RWPE2 (cell line): ENCODE results near the gene SLC6A3.
"Not testable (repeated sequence)": the region's sequence is repeated elsewhere in the genome, so short reads cannot be mapped to it uniquely, and the experiment has no call there.

Experiments used
- ATAC-seq: fragments of 200-7000 bp; cut with Tn5 transposase; 3 replicates; pipeline ENCODE4 v1.9.1; 2021; ENCODE audit warnings: low read depth
- DNase-seq: peaks from one replicate; pipeline ENCODE4 v3.0.0-alpha.2; 2020; ENCODE audit warnings: low spot score
- H3K27ac ChIP-seq: fragments of 450-650 bp; 2 replicates; pipeline ENCODE4 v1.5.1; 2017; ENCODE audit warnings: mild to moderate bottlenecking; ENCODE audit not compliant: poor library complexity, severe bottlenecking
- H3K27me3 ChIP-seq: fragments of 250-450 bp; sonication (Bioruptor Pico); 2 replicates; pipeline ENCODE4 v1.5.1; 2021; ENCODE audit warnings: mild to moderate bottlenecking, moderate library complexity; ENCODE audit not compliant: insufficient read depth, poor library complexity, severe bottlenecking
- H3K36me3 ChIP-seq: fragments of 250-450 bp; sonication (Bioruptor Pico); 2 replicates; pipeline ENCODE4 v1.5.1; 2020; ENCODE audit warnings: low read depth, mild to moderate bottlenecking, moderate library complexity
- H3K4me1 ChIP-seq: fragments of 250-450 bp; sonication (Bioruptor Pico); 2 replicates; pipeline ENCODE4 v1.5.1; 2021; ENCODE audit warnings: mild to moderate bottlenecking, moderate library complexity; ENCODE audit not compliant: insufficient read depth, poor library complexity, severe bottlenecking
- H3K4me3 ChIP-seq: fragments of 250-450 bp; sonication (Bioruptor Pico); 2 replicates; pipeline ENCODE4 v1.5.1; 2021; ENCODE audit warnings: mild to moderate bottlenecking, moderate library complexity; ENCODE audit not compliant: severe bottlenecking
- H3K9me3 ChIP-seq: fragments of 250-450 bp; sonication (Bioruptor Pico); 2 replicates; pipeline ENCODE4 v1.5.1; 2021; ENCODE audit warnings: mild to moderate bottlenecking, moderate library complexity; ENCODE audit not compliant: severe bottlenecking
- TF ChIP-seq, protein P1 (sequence below): fragments of 450-650 bp; IDR thresholded peaks from one replicate; pipeline ENCODE4 v1.5.1; 2017; ENCODE audit warnings: mild to moderate bottlenecking, moderate library complexity; ENCODE audit not compliant: poor library complexity, severe bottlenecking

The SLC6A3 gene

DNA sequence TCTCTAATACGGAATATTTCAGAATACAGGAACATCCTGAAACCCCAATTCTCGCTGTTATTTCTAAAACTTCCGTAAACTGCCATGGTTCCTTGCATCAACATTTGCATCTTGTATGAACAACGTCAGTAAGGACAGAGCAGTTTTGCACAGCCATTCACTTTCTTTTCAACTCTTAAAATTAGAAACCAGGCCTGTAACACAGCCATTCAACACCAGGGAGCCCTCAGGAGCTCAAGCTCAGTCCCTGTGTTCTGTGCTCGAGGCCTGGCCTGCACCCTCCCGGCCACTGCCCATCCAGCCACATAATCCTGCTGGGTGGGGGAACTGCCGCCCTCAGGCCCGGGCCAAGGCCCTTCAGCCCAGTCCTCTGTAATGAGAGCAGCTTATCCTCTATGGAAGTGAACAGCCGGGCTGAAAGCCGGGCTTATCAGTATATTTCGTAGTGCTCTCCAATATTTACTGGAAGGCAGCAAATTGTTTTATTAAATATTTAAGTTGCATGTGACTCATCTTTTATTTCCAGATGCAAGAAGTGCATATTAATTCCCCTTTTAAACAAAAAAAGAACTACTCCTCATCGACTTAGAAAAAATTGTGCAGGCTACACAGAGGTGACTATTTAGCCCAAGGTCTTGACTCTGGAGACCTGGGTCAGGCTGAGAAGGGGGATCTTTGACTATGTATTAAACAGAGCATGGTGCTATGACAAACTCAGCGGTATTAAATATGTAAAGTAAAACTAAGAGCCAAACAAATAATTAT is 33.2 kb upstream of the SLC6A3 start:
- Histone ChIP-seq H3K9me3 (no peaks in the 10 kb centered on the region), H3K27me3 (no peaks in the 10 kb centered on the region), H3K27ac (no peak overlapping the region), H3K4me3 (no peak overlapping the region), H3K4me1 (no peaks in the 10 kb centered on the region), H3K36me3 (peaks cover 76% of the 10 kb centered on the region)
- ATAC-seq, result no peak
- TF ChIP-seq, protein P1, sequence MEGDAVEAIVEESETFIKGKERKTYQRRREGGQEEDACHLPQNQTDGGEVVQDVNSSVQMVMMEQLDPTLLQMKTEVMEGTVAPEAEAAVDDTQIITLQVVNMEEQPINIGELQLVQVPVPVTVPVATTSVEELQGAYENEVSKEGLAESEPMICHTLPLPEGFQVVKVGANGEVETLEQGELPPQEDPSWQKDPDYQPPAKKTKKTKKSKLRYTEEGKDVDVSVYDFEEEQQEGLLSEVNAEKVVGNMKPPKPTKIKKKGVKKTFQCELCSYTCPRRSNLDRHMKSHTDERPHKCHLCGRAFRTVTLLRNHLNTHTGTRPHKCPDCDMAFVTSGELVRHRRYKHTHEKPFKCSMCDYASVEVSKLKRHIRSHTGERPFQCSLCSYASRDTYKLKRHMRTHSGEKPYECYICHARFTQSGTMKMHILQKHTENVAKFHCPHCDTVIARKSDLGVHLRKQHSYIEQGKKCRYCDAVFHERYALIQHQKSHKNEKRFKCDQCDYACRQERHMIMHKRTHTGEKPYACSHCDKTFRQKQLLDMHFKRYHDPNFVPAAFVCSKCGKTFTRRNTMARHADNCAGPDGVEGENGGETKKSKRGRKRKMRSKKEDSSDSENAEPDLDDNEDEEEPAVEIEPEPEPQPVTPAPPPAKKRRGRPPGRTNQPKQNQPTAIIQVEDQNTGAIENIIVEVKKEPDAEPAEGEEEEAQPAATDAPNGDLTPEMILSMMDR, result no peak
- no peak for DNase-seq

DNA sequence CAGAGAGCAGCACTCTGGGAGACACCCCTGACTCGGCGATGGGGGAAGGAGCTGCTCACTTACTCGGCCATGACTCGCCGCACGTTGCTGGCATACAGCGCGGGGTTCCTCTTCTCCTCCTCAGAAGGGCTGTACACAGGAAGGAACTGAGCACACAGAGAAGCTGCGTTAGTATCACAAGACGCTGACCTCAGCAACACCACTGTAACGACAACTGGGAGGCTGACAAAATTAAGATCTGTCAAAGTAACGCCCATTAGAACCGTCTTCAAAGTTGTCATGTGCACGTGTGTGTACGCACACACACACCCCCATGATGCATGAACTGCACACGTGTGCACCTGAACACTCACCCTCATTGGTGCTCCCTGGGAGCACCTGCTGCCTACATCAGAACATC is 32.1 kb upstream of the SLC6A3 start:
- Histone ChIP-seq H3K36me3 (peaks cover 79% of the 10 kb centered on the region), H3K27ac (no peak overlapping the region), H3K4me3 (no peak overlapping the region), H3K9me3 (no peaks in the 10 kb centered on the region), H3K4me1 (no peaks in the 10 kb centered on the region), H3K27me3 (no peaks in the 10 kb centered on the region)
- TF ChIP-seq, protein P1, result no peak
- ATAC-seq (no peak), DNase-seq (no peak)

DNA sequence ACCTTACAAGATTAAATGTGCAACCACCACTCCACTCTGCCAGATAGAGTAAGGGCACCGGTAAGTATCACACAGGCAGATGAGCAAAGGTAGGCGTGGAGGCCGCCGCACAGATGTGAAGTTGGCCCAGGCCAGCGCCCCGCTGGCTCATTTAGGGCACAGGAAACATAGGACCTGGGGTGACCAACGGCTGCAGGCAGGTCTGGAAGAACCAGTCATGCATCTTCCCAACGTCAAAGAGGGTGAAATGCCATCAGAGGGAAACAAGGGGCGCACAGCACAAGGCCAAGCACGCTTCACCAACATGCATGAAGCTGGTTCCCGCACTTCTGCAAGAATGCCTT is 31.7 kb upstream of the SLC6A3 start:
- Histone ChIP-seq H3K27ac (no peak overlapping the region), H3K27me3 (no peaks in the 10 kb centered on the region), H3K36me3 (peaks cover 81% of the 10 kb centered on the region), H3K4me1 (no peaks in the 10 kb centered on the region), H3K9me3 (no peaks in the 10 kb centered on the region), H3K4me3 (no peak overlapping the region)
- TF ChIP-seq, protein P1, result no peak
- no peak for ATAC-seq
- DNase-seq, result peak; percentile 56

DNA sequence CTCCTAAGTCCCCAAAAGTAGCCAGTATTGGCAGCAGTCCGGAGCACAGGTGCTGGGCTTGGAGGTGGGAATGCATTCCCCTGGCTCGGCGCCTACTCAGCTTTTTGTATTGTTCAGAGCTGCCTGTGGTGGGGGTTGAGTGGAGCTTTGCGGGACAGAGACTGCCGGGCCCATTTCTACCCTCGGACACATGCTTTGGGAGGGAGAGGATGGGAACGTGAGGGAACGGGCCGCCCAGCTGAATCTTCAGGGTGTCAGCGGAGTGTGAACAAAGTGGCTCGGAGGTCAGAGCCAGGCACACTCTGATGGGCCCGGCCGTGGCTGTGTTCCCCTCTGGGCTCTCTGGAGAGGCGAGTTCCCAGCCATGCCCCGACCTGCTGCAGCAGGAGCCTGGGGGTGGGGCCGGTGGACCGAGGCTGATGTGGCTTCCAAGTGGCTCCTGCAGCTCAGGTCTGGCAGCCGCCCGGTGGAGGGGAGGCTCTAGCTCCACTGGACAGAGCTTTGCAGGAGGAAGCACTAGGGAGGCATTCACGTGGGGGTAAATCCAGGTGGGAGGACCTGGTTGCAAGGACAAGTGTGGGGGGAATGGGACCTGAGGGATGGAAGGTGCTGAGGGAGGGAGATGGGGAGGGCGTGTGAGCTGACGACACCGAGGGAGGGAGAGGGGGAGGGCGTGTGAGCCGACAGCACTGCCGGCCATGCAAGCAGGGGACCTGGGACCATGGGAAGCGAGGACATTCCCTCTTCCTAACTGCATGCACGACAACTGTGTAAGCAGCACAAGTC is 31.1 kb upstream of the SLC6A3 start:
- Histone ChIP-seq H3K4me3 (no peak overlapping the region), H3K27ac (no peak overlapping the region), H3K4me1 (no peaks in the 10 kb centered on the region), H3K27me3 (no peaks in the 10 kb centered on the region), H3K36me3 (peaks cover 76% of the 10 kb centered on the region), H3K9me3 (no peaks in the 10 kb centered on the region)
- ATAC-seq (no peak), DNase-seq (peak; percentile 73)
- TF ChIP-seq, protein P1, result no peak

DNA sequence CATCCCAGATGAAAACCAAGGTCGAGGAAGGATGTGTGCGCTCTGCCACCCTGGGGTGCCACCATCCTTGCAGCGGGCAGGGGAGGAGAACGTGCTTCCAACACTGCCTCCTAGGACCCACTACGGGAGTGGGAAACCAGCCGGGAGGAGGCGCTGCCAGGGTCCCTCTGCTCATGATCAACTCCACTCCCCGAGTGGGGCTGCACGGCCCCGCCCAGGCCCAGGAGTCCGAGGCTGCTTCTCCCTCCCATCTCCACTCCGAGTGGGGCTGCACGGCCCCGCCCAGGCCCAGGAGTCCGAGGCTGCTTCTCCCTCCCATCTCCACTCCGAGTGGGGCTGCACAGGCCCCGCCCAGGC is 30.3 kb upstream of the SLC6A3 start:
- H3K36me3 ChIP-seq, result peaks cover 82% of the 10 kb centered on the region
- not testable (repeated sequence) for H3K4me3 ChIP-seq, ATAC-seq, H3K9me3 ChIP-seq, H3K27ac ChIP-seq, H3K4me1 ChIP-seq, H3K27me3 ChIP-seq
- DNase-seq, result peak; percentile 62
